HL-60 (cell line): Measurements from ENCODE around the gene CD151.

Experiments used
- DNase-seq, 2 experiments: peaks; one replicate each; pipeline ENCODE4 v3.0.0-alpha.2; 2010 to 2020; ENCODE audit warnings: low read depth in 1 of 2, low spot score in 1 of 2
- H3K27ac ChIP-seq: fragments of 250-450 bp; sonication (Bioruptor Pico); replicated peaks from 2 replicates; pipeline ENCODE4 v1.5.1; 2020; ENCODE audit warnings: mild to moderate bottlenecking, moderate library complexity
- H3K27me3 ChIP-seq: fragments of 250-450 bp; sonication (Bioruptor Pico); 2 replicates; pipeline ENCODE4 v1.5.1; 2021; ENCODE audit warnings: mild to moderate bottlenecking, moderate library complexity; ENCODE audit not compliant: insufficient read depth, poor library complexity, severe bottlenecking
- H3K4me3 ChIP-seq: replicated peaks from 2 replicates; pipeline ENCODE4 v1.5.1; 2011; ENCODE audit warnings: mild to moderate bottlenecking, control low read depth, low read length; ENCODE audit not compliant: insufficient read depth
- GABPA ChIP-seq: IDR thresholded peaks from 2 replicates; pipeline ENCODE4 v1.6.1; 2012; ENCODE audit warnings: low read depth
- POLR2AphosphoS5 ChIP-seq: IDR thresholded peaks from 2 replicates; pipeline ENCODE4 v1.6.1; 2012; ENCODE audit warnings: low read depth
- SPI1 ChIP-seq: IDR thresholded peaks from 2 replicates; pipeline ENCODE4 v1.6.1; 2012; ENCODE audit warnings: low read depth, mild to moderate bottlenecking, borderline replicate concordance
- TF ChIP-seq, protein P1 (sequence below): IDR thresholded peaks from one replicate; pipeline ENCODE4 v1.5.1; 2011; ENCODE audit warnings: low read length, control low read depth, inconsistent platforms; ENCODE audit not compliant: insufficient read depth
- TF ChIP-seq, protein P2 (sequence below): IDR thresholded peaks from 2 replicates; pipeline ENCODE4 v1.6.1; 2012; ENCODE audit warnings: low read depth; ENCODE audit not compliant: insufficient replicate concordance

CD151 gene

DNA sequence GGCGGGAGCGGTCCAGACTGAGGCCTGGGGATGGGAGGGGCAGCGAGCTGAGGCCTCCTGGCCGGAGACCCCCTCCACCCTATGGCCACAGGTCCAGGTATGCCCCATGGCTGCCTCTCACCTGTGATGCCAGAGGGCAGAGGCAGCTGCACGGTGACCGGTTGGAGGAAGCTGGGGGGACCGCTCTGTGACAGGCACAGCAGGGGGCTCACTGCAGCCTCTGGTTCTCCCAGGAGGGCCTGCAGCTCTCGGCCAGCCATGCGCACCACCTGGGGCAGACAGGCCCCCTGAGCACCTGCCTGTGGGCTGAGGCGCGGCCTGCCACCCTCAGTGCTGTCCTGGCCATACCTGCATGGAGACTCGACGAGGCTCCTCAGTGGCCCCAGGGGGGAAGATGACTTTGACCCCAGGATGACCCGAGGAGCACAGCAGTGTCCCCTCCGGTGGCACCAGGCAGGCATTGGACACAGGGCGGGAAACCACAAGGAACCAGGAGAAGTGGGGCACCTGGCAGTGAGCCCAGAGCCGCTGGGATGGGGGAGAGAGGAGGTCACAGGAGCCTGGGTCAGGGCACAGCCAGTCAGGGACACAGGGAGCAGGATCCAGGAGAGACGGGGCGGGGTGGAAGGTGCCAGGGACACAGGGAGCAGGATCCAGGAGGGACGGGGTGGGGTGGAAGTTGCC is 31.5 kb upstream of the CD151 start:
- Histone ChIP-seq H3K4me3 (no peak overlapping the region), H3K27me3 (no peaks in the 10 kb centered on the region), H3K27ac (no peak overlapping the region)
- TF ChIP-seq, protein P1, sequence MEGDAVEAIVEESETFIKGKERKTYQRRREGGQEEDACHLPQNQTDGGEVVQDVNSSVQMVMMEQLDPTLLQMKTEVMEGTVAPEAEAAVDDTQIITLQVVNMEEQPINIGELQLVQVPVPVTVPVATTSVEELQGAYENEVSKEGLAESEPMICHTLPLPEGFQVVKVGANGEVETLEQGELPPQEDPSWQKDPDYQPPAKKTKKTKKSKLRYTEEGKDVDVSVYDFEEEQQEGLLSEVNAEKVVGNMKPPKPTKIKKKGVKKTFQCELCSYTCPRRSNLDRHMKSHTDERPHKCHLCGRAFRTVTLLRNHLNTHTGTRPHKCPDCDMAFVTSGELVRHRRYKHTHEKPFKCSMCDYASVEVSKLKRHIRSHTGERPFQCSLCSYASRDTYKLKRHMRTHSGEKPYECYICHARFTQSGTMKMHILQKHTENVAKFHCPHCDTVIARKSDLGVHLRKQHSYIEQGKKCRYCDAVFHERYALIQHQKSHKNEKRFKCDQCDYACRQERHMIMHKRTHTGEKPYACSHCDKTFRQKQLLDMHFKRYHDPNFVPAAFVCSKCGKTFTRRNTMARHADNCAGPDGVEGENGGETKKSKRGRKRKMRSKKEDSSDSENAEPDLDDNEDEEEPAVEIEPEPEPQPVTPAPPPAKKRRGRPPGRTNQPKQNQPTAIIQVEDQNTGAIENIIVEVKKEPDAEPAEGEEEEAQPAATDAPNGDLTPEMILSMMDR = no peak
- TF ChIP-seq, protein P2, sequence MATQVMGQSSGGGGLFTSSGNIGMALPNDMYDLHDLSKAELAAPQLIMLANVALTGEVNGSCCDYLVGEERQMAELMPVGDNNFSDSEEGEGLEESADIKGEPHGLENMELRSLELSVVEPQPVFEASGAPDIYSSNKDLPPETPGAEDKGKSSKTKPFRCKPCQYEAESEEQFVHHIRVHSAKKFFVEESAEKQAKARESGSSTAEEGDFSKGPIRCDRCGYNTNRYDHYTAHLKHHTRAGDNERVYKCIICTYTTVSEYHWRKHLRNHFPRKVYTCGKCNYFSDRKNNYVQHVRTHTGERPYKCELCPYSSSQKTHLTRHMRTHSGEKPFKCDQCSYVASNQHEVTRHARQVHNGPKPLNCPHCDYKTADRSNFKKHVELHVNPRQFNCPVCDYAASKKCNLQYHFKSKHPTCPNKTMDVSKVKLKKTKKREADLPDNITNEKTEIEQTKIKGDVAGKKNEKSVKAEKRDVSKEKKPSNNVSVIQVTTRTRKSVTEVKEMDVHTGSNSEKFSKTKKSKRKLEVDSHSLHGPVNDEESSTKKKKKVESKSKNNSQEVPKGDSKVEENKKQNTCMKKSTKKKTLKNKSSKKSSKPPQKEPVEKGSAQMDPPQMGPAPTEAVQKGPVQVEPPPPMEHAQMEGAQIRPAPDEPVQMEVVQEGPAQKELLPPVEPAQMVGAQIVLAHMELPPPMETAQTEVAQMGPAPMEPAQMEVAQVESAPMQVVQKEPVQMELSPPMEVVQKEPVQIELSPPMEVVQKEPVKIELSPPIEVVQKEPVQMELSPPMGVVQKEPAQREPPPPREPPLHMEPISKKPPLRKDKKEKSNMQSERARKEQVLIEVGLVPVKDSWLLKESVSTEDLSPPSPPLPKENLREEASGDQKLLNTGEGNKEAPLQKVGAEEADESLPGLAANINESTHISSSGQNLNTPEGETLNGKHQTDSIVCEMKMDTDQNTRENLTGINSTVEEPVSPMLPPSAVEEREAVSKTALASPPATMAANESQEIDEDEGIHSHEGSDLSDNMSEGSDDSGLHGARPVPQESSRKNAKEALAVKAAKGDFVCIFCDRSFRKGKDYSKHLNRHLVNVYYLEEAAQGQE = no peak
- no peak for TF ChIP-seq GABPA
- no peak for DNase-seq

DNA sequence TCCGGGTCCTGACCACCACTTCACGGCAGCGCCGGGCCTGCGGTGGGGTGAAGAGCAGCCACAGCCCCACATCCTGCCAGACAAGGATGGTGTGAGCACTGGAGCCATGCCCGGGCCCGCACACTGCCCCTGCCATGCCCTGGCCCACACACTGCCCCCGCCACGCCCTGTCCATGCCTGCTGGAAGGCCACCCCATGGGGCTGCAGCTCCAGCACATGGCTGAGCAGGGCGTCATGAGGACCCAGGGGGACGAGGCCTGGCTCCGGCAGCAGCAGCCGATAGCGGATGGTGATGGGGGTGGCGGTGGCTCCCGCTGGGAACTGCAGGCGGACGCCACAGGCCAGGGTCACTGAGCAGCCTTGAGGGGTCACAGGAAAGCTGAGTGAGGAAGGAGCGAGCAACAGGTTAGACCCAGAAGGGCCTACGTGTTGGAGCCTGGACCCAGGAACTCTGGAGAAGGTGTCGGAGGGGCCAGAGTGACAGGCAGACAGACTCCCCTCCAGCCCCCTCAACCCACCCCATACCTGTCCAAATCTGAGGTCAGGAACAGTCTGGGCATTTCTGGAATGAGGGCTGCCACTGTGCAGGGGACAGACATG is 30.6 kb upstream of the CD151 start:
- H3K27ac ChIP-seq = no peak overlapping the region
- TF ChIP-seq, protein P1 = no peak
- TF ChIP-seq, protein P2 = no peak
- no peak for TF ChIP-seq SPI1
- TF ChIP-seq GABPA = no peak
- no peak for TF ChIP-seq POLR2AphosphoS5
- no peak for DNase-seq
- no peak overlapping the region for H3K4me3 ChIP-seq
- H3K27me3 ChIP-seq = no peaks in the 10 kb centered on the region

DNA sequence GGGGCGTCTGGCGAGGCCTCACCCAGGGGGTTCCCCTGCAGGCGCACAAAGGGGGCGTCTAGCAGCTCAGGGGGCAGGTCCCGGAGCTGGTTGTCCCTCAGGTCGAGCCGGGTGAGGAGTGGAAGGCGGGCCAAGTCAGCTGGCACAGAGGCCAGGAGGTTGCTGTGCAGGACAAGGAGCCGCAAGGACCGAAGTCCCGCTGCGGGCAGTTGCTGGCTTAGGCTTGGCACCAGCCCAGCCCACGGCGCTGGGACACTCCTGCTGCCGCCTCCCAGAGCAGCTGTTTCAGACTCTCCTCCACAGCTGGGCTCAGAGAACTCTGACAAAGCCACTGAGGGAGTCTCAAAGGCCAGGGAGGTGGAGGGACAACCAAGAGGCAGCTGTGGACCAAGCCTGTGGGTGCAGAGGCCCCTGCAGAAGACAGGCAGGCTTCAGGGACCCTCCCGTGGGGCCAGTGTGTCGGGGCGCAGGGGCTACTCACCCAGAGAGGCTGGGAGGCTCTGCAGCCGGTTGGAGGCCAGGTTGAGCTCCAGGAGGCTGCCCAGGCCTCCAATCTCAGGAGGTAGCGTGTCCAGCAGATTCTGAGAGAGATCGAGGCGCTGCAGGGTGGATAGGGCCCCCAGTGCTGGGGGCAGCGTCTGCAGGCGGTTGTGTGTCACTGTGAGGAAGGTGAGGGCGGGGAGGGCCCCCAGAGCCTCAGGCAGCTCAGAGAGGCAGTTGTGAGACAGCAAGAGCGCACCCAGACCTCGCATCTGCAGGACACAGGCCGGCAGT is 29.9 kb upstream of the CD151 start:
- H3K27ac ChIP-seq = no peak overlapping the region
- H3K27me3 ChIP-seq = no peaks in the 10 kb centered on the region
- TF ChIP-seq, protein P2 = no peak
- TF ChIP-seq, protein P1 = no peak
- TF ChIP-seq GABPA = no peak
- no peak for TF ChIP-seq POLR2AphosphoS5
- no peak for TF ChIP-seq SPI1
- H3K4me3 ChIP-seq = no peak overlapping the region
- DNase-seq = no peak
